ENCODE results near the gene NTRK1.

The NTRK1 gene

DNA sequence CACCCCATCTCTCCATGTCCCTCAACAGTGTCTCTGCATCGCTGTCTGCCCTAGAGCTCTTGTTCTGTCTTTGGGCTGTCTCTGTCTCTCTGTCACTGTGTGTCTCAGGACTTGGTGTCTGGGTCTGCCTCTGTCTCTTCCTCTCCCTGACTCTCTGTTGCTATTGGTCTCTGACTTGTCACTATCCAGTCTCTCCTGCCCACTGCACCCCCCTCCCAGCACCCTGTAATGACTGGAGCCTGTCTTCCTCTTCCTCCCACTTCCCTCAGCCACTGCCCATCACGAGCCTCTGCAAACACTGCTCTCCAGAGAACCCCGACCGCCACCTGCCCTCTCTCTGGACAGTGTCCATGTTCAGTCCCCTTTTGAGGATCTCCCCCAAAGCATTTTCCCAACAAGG is 45.0 kb downstream of the NTRK1 start:
- in situ Hi-C loops (cut with MboI; ENCODE audit: low sequenced_read_pairs): no loop called here
- Histone ChIP-seq H3K4me1 (no peaks in the 10 kb centered on the region), H3K27me3 (ENCODE audit: low read depth) (0 out of 2 replicates have a peak, but pooled peaks cover 4% of the 10 kb centered on the region), H3K4me3 (no peak overlapping the region), H3K9me3 (no peaks in the 10 kb centered on the region), H3K36me3 (replicated peaks) (no peaks in the 10 kb centered on the region)
- no peak for DNase-seq (ENCODE audit: low spot score in 2 of 2)

DNA sequence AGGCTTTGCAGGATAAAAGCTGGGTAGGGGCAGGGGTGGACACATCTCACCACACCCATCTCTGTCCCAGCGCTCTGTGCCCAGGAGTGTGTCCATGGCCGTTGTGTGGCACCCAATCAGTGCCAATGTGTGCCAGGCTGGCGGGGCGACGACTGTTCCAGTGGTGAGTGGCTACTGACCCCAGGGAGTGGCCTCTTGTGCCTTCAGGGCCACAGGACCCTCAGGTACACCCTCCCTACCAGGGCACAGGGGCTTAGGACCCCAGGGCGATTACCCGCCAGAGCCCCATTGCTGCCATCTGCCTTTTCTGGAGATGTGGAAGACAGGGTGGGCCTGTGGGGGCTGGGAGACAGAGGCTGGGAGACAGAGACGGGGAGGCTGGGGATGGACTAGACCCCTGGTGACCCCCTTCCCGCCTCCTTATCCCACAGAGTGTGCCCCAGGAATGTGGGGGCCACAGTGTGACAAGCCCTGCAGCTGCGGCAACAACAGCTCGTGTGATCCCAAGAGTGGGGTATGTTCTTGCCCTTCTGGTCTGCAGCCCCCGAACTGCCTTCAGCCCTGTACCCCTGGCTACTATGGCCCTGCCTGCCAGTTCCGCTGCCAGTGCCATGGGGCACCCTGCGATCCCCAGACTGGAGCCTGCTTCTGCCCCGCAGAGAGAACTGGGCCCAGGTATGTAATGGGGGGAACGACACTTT is 45.7 kb downstream of the NTRK1 start:
- Histone ChIP-seq H3K4me1 (no peaks in the 10 kb centered on the region), H3K27me3 (ENCODE audit: low read depth) (0 out of 2 replicates have a peak, but pooled peaks cover 4% of the 10 kb centered on the region), H3K4me3 (no peak overlapping the region), H3K9me3 (no peaks in the 10 kb centered on the region), H3K36me3 (replicated peaks) (no peaks in the 10 kb centered on the region)
- no peak for DNase-seq (ENCODE audit: low spot score in 2 of 2)
- in situ Hi-C loops (cut with MboI; ENCODE audit: low sequenced_read_pairs): no loop called here

DNA sequence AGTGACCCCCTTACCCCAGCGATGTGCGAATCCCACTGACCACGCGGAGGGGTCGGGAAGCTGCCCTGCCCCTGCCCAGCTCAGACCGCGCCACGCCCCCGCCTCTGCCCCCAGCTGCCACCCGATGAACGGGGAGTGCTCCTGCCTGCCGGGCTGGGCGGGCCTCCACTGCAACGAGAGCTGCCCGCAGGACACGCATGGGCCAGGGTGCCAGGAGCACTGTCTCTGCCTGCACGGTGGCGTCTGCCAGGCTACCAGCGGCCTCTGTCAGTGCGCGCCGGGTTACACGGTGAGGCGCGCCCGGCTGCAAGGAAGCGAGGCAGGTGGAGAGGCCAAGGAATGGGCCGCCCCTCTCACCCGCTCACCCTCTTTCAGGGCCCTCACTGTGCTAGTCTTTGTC is 47.9 kb downstream of the NTRK1 start:
- in situ Hi-C loops (cut with MboI; ENCODE audit: low sequenced_read_pairs): no loop called here
- no peaks in the 10 kb centered on the region for H3K36me3 ChIP-seq (replicated peaks)

DNA sequence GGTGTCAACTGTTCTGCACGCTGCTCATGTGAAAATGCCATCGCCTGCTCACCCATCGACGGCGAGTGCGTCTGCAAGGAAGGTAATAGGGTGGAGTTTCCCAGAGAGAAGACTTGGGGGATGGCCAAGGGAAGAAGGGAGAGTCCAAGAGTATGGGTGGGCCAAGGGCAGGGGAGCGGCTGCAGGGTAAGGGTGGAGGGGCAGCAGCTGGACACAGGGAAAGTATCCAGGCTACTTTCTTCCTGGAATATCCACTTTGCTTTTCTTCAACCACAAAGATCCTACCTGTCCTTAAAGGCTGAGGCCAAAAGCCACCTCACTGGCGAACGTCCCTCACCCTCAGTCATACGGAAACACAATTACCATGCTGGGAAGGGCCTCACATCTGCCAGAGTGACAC is 48.3 kb downstream of the NTRK1 start:
- H3K4me1 ChIP-seq: no peaks in the 10 kb centered on the region
- H3K27me3 ChIP-seq (ENCODE audit: low read depth): 0 out of 2 replicates have a peak, but pooled peaks cover 4% of the 10 kb centered on the region
- no peaks in the 10 kb centered on the region for H3K9me3 ChIP-seq
- DNase-seq (ENCODE audit: low spot score in 2 of 2): no peak
- H3K4me3 ChIP-seq: no peak overlapping the region
- H3K36me3 ChIP-seq (replicated peaks): no peaks in the 10 kb centered on the region
- in situ Hi-C loops (cut with MboI; ENCODE audit: low sequenced_read_pairs): no loop called here

More for the DNA sequence above, 47.9 kb downstream of the NTRK1 start:
- H3K27me3 ChIP-seq (ENCODE audit: low read depth): 0 out of 2 replicates have a peak, but pooled peaks cover 4% of the 10 kb centered on the region
- no peaks in the 10 kb centered on the region for H3K9me3 ChIP-seq
- no peaks in the 10 kb centered on the region for H3K4me1 ChIP-seq
- no peak for DNase-seq (ENCODE audit: low spot score in 2 of 2)
- no peak overlapping the region for H3K4me3 ChIP-seq

DNA sequence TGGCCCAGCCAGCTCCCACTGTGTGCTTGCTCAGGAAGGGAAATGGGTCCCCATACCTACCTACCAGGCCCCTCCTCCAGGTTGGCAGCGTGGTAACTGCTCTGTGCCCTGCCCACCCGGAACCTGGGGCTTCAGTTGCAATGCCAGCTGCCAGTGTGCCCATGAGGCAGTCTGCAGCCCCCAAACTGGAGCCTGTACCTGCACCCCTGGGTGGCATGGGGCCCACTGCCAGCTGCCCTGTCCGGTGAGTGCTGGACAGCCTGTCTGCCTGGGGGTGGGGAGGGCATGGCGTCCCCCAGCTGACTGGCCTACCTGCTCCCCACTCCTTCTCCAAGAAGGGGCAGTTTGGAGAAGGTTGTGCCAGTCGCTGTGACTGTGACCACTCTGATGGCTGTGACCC is 49.0 kb downstream of the NTRK1 start:
- H3K9me3 ChIP-seq: no peaks in the 10 kb centered on the region
- H3K4me1 ChIP-seq: no peaks in the 10 kb centered on the region
- no peak for DNase-seq (ENCODE audit: low spot score in 2 of 2)
- 0 out of 2 replicates have a peak, but pooled peaks cover 1% of the 10 kb centered on the region for H3K27me3 ChIP-seq (ENCODE audit: low read depth)
- in situ Hi-C loops (cut with MboI; ENCODE audit: low sequenced_read_pairs): no loop called here
- H3K36me3 ChIP-seq (replicated peaks): no peaks in the 10 kb centered on the region
- no peak overlapping the region for H3K4me3 ChIP-seq

DNA sequence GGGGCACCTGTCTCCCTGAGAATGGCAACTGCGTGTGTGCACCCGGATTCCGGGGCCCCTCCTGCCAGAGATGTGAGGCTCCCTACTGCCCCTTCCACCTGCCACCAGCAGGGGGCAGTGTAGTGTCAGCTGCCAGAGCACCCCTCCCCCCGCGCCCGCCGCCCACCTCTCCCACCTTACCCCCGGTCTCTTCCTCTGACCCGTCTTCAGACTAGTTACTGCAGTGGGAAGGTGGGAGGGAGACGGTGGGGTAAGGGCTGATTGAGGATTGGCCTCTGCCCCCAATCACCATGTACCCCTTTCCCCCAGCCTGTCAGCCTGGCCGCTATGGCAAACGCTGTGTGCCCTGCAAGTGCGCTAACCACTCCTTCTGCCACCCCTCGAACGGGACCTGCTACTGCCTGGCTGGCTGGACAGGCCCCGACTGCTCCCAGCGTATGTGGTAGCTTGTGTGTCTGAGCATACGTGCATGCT is 49.7 kb downstream of the NTRK1 start:
- in situ Hi-C loops (cut with MboI; ENCODE audit: low sequenced_read_pairs): no loop called here
- peak; percentile 21 to 78 for DNase-seq (ENCODE audit: low spot score in 2 of 2)

DNA sequence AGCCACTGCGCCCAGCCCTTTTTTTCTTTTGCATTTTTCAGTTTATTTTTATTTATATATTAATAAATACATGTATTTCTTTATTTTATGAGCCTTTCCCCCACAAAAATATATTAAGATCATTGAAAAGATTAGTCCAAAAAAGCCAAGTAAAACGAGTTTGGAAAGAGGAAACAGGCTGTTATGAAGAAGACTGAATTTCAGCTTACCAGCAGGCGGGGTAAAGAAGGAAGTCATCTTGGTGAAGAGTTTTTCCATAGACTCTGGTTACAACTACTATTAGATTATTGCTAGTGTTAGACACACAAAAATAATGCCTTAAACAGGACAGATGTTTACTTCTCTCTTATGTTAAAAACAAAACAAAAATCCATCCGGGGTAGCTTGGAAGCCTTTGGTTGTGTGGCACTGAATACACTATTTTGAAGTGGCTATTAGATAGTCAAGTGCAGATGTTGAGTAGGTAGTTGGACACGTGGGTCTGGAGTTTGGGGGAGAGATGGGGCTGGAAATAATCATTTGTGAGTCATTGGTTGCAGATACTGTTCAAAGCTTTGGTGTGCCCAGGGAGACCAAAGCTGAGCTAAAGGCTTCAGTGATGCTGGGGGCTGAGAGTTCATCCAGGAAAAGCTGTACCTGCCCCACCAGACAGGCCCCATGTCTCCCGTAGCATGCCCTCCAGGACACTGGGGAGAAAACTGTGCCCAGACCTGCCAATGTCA is 51.1 kb downstream of the NTRK1 start:
- no peaks in the 10 kb centered on the region for H3K9me3 ChIP-seq
- no peak for DNase-seq (ENCODE audit: low spot score in 2 of 2)
- no peaks in the 10 kb centered on the region for H3K4me1 ChIP-seq
- H3K27me3 ChIP-seq (ENCODE audit: low read depth): no peaks in the 10 kb centered on the region
- in situ Hi-C loops (cut with MboI; ENCODE audit: low sequenced_read_pairs): no loop called here
- H3K4me3 ChIP-seq: no peak overlapping the region
- H3K36me3 ChIP-seq (replicated peaks): no peaks in the 10 kb centered on the region

More for the DNA sequence above, 49.7 kb downstream of the NTRK1 start:
- H3K27me3 ChIP-seq (ENCODE audit: low read depth): no peaks in the 10 kb centered on the region
- no peaks in the 10 kb centered on the region for H3K9me3 ChIP-seq
- H3K4me1 ChIP-seq: no peaks in the 10 kb centered on the region
- no peaks in the 10 kb centered on the region for H3K36me3 ChIP-seq (replicated peaks)
- H3K4me3 ChIP-seq: no peak overlapping the region

DNA sequence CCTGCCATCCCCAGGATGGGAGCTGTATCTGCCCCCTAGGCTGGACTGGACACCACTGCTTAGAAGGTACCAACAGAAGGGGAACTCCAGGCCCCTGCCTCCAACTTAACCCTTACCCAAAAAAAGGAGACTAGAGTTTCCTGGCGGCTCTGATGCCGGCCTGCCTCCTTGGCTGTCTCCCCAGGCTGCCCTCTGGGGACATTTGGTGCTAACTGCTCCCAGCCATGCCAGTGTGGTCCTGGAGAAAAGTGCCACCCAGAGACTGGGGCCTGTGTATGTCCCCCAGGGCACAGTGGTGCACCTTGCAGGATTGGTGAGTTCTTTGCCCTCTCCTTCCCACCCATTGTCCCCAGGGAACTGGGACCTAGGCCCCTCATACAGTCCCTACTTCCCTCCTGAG is 51.6 kb downstream of the NTRK1 start:
- in situ Hi-C loops (cut with MboI; ENCODE audit: low sequenced_read_pairs): no loop called here
- DNase-seq (ENCODE audit: low spot score in 2 of 2): no peak
- H3K4me1 ChIP-seq: no peaks in the 10 kb centered on the region
- no peaks in the 10 kb centered on the region for H3K27me3 ChIP-seq (ENCODE audit: low read depth)
- no peak overlapping the region for H3K4me3 ChIP-seq
- no peaks in the 10 kb centered on the region for H3K9me3 ChIP-seq
- no peaks in the 10 kb centered on the region for H3K36me3 ChIP-seq (replicated peaks)

DNA sequence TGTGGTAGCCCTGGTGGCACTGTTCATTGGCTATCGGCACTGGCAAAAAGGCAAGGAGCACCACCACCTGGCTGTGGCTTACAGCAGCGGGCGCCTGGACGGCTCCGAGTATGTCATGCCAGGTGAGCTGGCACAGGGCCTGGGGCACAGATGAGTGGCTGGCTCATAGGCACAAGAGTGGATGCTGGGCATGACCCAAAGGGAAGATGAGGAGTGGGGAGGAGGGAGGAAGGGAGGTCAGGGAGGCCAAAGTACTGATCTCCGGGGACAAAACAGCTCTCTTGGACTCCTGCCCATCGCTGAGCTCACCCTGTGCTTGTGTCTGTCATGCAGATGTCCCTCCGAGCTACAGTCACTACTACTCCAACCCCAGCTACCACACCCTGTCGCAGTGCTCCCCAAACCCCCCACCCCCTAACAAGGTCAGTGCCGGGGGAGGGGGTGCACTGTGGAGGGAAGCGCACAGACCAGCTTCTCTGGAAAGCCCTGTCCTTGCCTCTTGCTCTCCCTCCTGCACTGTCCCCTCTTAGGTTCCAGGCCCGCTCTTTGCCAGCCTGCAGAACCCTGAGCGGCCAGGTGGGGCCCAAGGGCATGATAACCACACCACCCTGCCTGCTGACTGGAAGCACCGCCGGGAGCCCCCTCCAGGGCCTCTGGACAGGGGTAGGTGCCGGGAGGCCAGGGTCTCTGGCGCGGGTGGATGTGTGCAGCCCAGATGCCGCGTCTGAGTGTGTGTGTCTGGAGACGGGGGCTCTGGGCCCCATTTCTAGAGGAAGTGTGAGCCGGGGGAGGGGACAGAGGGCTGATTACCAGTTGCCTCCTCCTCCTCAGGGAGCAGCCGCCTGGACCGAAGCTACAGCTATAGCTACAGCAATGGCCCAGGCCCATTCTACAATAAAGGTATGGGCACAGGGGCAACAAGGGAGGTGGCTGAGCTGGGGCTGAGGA is 52.5 kb downstream of the NTRK1 start:
- no peak for DNase-seq (ENCODE audit: low spot score in 2 of 2)
- no peaks in the 10 kb centered on the region for H3K27me3 ChIP-seq (ENCODE audit: low read depth)
- no peaks in the 10 kb centered on the region for H3K36me3 ChIP-seq (replicated peaks)
- H3K4me3 ChIP-seq: no peak overlapping the region
- no peaks in the 10 kb centered on the region for H3K4me1 ChIP-seq
- no peaks in the 10 kb centered on the region; the same call in 1 of the 2 replicates for H3K9me3 ChIP-seq
- in situ Hi-C loops (cut with MboI; ENCODE audit: low sequenced_read_pairs): no loop called here

DNA sequence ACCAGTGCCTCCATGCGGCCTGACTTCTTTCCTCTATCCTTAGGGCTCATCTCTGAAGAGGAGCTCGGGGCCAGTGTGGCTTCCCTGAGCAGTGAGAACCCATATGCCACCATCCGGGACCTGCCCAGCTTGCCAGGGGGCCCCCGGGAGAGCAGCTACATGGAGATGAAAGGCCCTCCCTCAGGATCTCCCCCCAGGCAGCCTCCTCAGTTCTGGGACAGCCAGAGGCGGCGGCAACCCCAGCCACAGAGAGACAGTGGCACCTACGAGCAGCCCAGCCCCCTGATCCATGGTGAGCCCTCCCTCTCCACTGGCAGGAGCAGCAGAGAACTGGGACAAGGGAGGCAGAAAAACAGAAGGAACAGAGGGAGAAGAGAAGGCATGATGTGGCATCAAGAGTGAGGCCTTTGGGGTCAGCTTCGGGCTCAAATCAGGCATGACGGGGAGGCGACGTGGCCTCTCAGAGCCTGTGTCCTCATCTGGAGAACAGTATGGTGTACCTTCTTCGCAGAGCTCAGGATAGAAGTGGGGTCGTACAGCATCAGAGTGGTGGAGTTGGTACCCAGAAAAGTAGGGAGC is 53.2 kb downstream of the NTRK1 start:
- peaks cover 3% of the 10 kb centered on the region; the same call in 1 of the 2 replicates for H3K9me3 ChIP-seq
- in situ Hi-C loops (cut with MboI; ENCODE audit: low sequenced_read_pairs): no loop called here
- no peak overlapping the region for H3K4me3 ChIP-seq
- H3K4me1 ChIP-seq: no peaks in the 10 kb centered on the region
- H3K27me3 ChIP-seq (ENCODE audit: low read depth): no peaks in the 10 kb centered on the region
- DNase-seq (ENCODE audit: low spot score in 2 of 2): no peak
- H3K36me3 ChIP-seq (replicated peaks): no peaks in the 10 kb centered on the region

DNA sequence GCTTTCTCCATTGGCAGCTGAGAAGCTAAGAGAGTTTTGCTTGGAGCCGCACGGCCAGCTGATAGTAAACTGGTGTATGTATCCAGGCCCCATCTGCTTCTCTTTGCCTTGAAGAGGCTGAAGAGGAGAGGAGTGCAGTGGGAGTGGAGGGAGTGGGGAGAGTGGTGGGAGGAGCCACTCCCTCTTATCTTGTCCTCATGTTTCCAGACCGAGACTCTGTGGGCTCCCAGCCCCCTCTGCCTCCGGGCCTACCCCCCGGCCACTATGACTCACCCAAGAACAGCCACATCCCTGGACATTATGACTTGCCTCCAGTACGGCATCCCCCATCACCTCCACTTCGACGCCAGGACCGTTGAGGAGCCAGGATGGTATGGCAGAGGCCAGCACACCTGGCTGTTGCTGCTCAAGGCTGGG is 53.8 kb downstream of the NTRK1 start:
- no peaks in the 10 kb centered on the region for H3K36me3 ChIP-seq (replicated peaks)
- H3K27me3 ChIP-seq (ENCODE audit: low read depth): no peaks in the 10 kb centered on the region
- H3K4me1 ChIP-seq: no peaks in the 10 kb centered on the region
- H3K4me3 ChIP-seq: no peak overlapping the region
- no peak for DNase-seq (ENCODE audit: low spot score in 2 of 2)
- in situ Hi-C loops (cut with MboI; ENCODE audit: low sequenced_read_pairs): no loop called here
- peaks cover 3% of the 10 kb centered on the region; the same call in 1 of the 2 replicates for H3K9me3 ChIP-seq

DNA sequence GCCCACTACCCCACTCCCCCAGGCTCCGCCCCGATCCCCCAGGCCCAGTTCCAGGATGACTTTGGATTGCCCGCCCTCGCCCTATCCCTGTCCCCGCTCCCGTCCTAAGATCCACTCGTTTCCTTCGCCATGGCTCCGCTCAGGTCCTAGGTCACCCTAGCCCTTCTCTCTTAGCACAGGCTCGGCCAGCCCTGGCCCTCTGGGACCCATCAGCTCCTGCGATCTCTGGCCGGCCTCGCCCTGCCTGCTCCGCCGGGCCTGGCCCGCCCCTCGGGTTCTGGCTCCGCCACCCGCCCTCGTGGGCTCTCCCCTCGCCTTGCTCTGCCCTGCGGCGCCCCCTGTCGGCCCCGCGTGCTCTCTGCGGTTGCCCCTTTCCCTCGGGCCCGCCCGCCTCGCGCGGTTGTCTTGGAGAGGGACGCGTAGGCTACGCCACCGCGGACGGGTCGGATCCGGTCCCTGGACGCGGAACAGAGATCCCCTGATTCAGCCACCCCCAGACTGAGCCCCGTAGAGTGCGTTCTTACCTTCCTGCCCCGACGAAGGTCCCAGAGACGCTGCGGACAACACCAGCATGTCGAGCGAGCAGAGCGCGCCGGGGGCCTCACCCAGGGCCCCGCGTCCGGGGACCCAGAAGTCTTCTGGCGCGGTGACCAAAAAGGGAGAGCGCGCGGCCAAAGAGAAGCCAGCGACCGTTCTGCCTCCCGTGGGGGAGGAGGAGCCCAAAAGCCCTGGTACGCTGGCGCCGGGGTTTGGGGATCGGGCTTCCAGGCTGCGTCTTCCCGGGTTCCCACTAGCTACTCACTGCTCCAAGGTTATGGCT is 59.8 kb downstream of the NTRK1 start, which contains the start of gene LRRC71:
Gene LRRC71 (plus strand): TSS at position 400 of the 820 bp plus-strand sequence. CDS start 172 bp downstream, at position 572.
- Histone ChIP-seq H3K27me3 (ENCODE audit: low read depth) (peaks cover 35% of the 10 kb centered on the region), H3K9me3 (peaks cover 3% of the 10 kb centered on the region; the same call in 1 of the 2 replicates), H3K4me1 (no peaks in the 10 kb centered on the region), H3K36me3 (replicated peaks) (no peaks in the 10 kb centered on the region), H3K4me3 (no peak within 1 kb of the TSS)
- peak; percentile 74 to 92 for DNase-seq (ENCODE audit: low spot score in 2 of 2)
- in situ Hi-C loops (cut with MboI; ENCODE audit: low sequenced_read_pairs): no loop called here
